ENCODE results near the gene WDR89. TPM values are rescaled to one million over a fixed set of nuclear protein-coding genes. Genes with fewer than 3 reads are reported as not detected.
"Not testable (repeated sequence)": the region's sequence is repeated elsewhere in the genome, so short reads cannot be mapped to it uniquely, and the experiment has no call there.

WDR89 gene
- total RNA-seq, 2 experiments from 2014 or later, result 14.7 to 27.9 TPM

DNA sequence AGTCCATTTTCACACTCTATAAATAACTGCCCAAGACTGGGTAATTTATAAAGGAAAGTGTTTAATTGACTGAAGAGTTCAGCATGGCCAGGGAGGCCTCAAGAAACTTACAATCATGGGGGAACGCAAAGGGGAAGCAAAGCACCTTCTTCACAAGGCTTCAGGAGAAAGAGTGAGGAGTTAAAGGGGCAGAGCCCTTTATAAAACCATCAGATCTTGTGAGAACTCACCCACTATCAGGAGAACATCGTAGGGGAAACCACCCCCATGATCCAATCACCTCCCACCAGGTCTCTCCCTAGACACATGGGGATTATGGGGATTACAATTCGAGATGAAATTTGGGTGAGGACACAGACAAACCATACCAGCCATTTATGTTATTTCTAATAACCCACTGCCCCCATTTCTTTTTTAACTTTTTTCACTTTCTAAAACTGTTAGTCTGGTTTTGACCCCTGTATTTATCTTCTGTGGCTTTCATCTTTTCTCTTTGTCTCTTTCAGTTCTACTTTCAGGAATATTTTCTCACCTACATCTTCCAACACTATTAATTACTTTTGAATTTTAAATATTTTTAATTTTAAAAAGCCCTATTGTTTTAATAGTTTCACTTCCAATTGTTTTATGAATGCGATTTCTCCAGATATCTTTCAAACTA, 44.5 kb downstream of the WDR89 start:
- Histone ChIP-seq H3K4me2 (ENCODE audit: low read length) (no peak overlapping the region), H3K9me2 (ENCODE audit: insufficient read depth, low read length) (no peaks in the 10 kb centered on the region), H3K4me1 (ENCODE audit: insufficient read depth, low read length, poor library complexity, severe bottlenecking) (no peaks in the 10 kb centered on the region), H3K4me3 (ENCODE audit: low read depth, low read length, poor library complexity, severe bottlenecking) (no peak overlapping the region), H2AFZ (ENCODE audit: low read length) (no peak overlapping the region), H3K27ac (ENCODE audit: low read depth, low read length, poor library complexity, severe bottlenecking) (no peak overlapping the region), H3K9me3 (ENCODE audit: low read length) (0 out of 2 replicates have a peak, but pooled peaks cover 6% of the 10 kb centered on the region), H3K79me2 (ENCODE audit: insufficient read depth, low read depth, low read length) (no peaks in the 10 kb centered on the region), H4K20me1 (ENCODE audit: insufficient read depth, low read length) (no peaks in the 10 kb centered on the region), H3K36me3 (ENCODE audit: insufficient read depth, low read length) (peaks cover 78% of the 10 kb centered on the region)
- ChIA-PET CTCF (ENCODE audit: unreplicated experiment) (no interaction called here), POLR2A (interaction anchor here (0.5 kb wide), 1 partner anchor 221 kb away, joined by 9 read pairs; no protein-coding TSS in a partner anchor)
- TSS peak; percentile 24 for BruUV-seq (replicated peaks)
- intact Hi-C loops (cut with micrococcal nuclease; ENCODE audit: unreplicated experiment), result no loop called here
- TF ChIP-seq, protein P1, sequence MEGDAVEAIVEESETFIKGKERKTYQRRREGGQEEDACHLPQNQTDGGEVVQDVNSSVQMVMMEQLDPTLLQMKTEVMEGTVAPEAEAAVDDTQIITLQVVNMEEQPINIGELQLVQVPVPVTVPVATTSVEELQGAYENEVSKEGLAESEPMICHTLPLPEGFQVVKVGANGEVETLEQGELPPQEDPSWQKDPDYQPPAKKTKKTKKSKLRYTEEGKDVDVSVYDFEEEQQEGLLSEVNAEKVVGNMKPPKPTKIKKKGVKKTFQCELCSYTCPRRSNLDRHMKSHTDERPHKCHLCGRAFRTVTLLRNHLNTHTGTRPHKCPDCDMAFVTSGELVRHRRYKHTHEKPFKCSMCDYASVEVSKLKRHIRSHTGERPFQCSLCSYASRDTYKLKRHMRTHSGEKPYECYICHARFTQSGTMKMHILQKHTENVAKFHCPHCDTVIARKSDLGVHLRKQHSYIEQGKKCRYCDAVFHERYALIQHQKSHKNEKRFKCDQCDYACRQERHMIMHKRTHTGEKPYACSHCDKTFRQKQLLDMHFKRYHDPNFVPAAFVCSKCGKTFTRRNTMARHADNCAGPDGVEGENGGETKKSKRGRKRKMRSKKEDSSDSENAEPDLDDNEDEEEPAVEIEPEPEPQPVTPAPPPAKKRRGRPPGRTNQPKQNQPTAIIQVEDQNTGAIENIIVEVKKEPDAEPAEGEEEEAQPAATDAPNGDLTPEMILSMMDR (conservative IDR thresholded peaks at IDR 0.05; ENCODE audit: low read length), result no peak
- no peak for TF ChIP-seq EZH2phosphoT487 (IDR thresholded peaks at IDR 0.05; ENCODE audit: borderline replicate concordance, low read depth, low read length)
- DNase-seq (ENCODE audit: low spot score), result no peak

DNA sequence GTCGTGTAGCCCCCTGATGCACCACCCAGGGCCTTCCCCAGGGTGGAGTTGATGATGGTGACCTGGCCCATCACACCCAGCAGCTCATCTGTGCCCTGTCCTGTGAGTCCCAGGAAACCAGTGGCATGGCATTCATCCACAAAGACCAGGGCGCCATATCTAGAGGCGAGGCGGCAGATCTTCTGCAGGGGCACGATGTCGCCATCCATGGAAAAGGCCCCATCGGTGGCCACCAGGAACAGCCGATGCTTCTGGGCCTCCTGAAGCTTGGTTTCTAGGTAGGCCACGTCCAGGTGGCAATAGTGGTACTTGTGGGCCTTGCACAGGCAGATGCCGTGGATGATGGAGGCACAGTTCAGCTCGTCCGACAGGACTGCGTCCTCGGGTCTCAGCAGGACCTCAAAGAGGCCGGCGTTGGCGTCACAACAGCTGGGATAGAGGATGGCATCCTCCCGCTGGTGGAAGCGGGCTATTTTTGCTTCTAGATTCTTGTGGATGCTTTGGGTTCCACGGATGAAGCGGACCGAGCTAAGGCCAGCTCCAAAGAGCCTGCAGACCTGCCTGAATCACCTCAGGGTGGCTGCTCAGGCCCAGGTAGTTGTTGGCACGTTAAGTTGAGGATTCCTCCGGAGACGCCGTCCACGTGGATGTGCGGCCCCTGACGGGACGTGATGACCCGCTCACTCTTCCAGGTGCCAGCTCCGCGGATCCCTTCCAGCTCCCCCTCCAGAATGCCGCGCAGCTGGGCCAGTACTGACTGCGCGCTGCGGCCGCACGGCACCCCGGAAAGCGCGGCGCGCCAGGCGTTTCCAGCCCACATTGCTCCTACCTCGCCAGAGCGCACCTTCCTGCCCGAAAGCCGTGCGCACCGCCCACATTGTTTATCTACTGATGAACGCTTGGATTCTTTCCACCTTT, 47.0 kb downstream of the WDR89 start:
- H3K4me3 ChIP-seq (ENCODE audit: low read depth, low read length, poor library complexity, severe bottlenecking), result no peak overlapping the region
- no peaks in the 10 kb centered on the region for H3K9me2 ChIP-seq (ENCODE audit: insufficient read depth, low read length)
- no peak overlapping the region for H3K4me2 ChIP-seq (ENCODE audit: low read length)
- no peak overlapping the region for H2AFZ ChIP-seq (ENCODE audit: low read length)
- BruUV-seq (replicated peaks), result no TSS peak
- ChIA-PET POLR2A (no interaction called here), CTCF (ENCODE audit: unreplicated experiment) (interaction anchor here (0.6 kb wide), 1 partner anchor 1621 kb away, joined by 4 read pairs; no protein-coding TSS in a partner anchor)
- H3K9me3 ChIP-seq (ENCODE audit: low read length), result 0 out of 2 replicates have a peak, but pooled peaks cover 6% of the 10 kb centered on the region
- H3K4me1 ChIP-seq (ENCODE audit: insufficient read depth, low read length, poor library complexity, severe bottlenecking), result no peaks in the 10 kb centered on the region
- H3K36me3 ChIP-seq (ENCODE audit: insufficient read depth, low read length), result peaks cover 58% of the 10 kb centered on the region
- H3K79me2 ChIP-seq (ENCODE audit: insufficient read depth, low read depth, low read length), result no peaks in the 10 kb centered on the region
- H3K27ac ChIP-seq (ENCODE audit: low read depth, low read length, poor library complexity, severe bottlenecking), result no peak overlapping the region
- no peaks in the 10 kb centered on the region for H4K20me1 ChIP-seq (ENCODE audit: insufficient read depth, low read length)
- intact Hi-C loops (cut with micrococcal nuclease; ENCODE audit: unreplicated experiment), result no loop called here
- TF ChIP-seq, protein P1 (conservative IDR thresholded peaks at IDR 0.05; ENCODE audit: low read length), result no peak
- no peak for TF ChIP-seq EZH2phosphoT487 (IDR thresholded peaks at IDR 0.05; ENCODE audit: borderline replicate concordance, low read depth, low read length)
- no peak for DNase-seq (ENCODE audit: low spot score)

DNA sequence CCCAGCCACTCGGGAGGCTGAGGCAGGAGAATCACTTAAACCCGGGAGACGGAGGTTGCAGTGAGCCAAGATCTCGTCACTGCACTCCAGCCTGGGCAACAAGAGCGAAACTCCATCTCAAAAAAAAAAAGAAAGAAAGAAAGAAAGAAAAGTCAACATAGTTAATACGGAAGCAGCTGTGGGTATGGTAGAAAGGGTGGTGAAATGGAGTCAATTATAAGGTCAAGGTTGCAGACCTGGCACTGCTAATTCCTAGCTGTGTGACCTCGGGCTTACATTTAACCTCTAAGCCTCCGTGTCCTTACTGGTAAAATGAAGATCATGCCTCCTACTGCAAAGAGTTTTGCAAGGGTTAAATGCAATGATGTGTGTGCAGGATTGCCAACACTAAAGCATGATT, 58.6 kb downstream of the WDR89 start:
- H3K79me2 ChIP-seq (ENCODE audit: insufficient read depth, low read depth, low read length); H3K4me3 ChIP-seq (ENCODE audit: low read depth, low read length, poor library complexity, severe bottlenecking); intact Hi-C loops (cut with micrococcal nuclease; ENCODE audit: unreplicated experiment); H3K36me3 ChIP-seq (ENCODE audit: insufficient read depth, low read length); BruUV-seq (replicated peaks); H3K4me2 ChIP-seq (ENCODE audit: low read length); CTCF ChIA-PET (ENCODE audit: unreplicated experiment); DNase-seq (ENCODE audit: low spot score); H3K9me2 ChIP-seq (ENCODE audit: insufficient read depth, low read length); H3K4me1 ChIP-seq (ENCODE audit: insufficient read depth, low read length, poor library complexity, severe bottlenecking); H4K20me1 ChIP-seq (ENCODE audit: insufficient read depth, low read length); H2AFZ ChIP-seq (ENCODE audit: low read length); H3K27ac ChIP-seq (ENCODE audit: low read depth, low read length, poor library complexity, severe bottlenecking); H3K9me3 ChIP-seq (ENCODE audit: low read length): not testable (repeated sequence)
- POLR2A ChIA-PET, result interaction anchor here (0.6 to 0.7 kb wide), 2 partner anchors 47 to 105 kb away, joined by 4 read pairs; no protein-coding TSS in a partner anchor
